ENCODE measurements around the gene MARK3.

Gene MARK3

DNA sequence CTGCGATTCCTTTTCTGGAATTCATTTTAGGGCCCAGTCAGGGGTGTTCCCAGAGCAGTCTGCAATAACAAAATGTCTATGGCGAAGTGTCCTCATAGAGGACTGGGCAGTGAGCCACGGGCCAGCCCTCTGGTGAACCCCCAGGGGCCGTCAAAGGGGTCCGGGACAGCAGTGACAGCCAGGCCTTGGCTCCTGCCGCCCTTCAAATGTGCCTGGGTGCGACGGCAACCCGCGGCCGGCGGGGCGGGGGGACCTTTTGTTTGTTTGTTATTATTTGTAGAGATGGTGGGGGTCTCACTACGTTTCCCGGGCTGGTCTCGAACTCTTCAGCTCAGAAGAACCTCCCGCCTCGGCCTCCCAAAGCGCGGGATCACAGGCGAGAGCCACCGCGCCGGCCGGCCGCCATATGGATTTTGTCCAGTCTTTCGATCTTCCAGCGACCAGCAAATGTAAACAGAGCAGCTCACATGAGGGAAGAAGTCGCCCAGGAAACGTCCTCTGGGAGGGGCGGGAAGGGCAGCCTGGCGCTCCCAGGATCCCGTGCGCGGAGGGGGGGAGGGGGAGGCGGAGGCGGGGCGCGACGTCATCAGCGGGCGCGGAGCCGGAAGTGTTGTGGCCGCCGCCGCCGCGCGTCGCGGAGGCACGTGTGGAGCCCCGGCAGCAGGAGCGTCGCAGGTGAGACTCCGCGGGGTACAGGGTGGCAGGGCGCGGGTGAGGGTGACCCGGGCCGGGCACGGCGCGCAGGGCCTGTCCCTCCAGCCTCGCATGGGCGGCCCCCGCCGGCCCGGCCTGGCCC, 143.6 kb downstream of the MARK3 start, which contains the start of gene TRMT61A:
TRMT61A (plus strand) TSS at position 610 of the 796 bp plus-strand sequence. CDS start 783 bp downstream, outside the sequence.
- DNase-seq = peak; percentile 80

DNA sequence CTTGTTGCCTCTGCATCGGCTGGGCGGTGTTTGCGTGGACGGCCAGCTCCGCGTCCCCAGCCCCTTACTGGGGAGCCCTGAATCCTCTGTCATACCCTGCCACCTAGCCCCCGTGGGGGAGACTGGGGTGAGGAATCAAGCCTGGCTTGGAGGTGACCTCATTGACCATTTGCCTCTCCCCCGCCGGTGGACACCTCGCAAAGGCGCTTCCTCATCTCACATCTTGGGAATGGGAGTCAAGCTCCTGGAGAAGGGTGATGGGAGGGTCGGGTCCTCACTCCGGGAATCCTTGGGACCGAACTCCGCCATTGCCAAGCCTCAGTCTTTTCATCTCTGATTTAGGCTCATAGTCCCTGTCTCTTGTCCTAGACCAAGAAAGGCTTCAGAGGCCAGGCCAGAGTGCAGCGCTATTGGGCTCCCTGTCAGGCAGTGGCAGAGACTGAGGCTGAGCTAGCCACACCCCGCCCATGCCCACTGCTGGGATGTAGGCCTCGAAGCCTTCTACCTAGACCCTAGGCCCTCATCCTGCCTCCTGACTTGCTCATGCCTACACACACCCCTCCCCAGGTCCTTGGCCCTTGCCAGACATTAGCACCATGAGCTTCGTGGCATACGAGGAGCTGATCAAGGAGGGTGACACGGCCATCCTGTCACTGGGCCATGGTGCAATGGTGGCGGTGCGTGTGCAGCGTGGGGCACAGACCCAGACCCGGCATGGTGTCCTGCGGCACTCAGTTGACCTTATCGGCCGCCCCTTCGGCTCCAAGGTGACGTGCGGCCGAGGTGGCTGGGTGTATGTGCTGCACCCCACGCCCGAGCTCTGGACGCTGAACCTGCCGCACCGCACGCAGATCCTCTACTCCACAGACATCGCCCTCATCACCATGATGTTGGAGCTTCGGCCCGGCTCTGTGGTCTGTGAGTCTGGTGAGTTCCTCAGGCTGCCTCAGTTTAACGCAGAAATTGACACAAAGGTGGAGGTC, 144.5 kb downstream of the MARK3 start:
- DNase-seq = no peak

DNA sequence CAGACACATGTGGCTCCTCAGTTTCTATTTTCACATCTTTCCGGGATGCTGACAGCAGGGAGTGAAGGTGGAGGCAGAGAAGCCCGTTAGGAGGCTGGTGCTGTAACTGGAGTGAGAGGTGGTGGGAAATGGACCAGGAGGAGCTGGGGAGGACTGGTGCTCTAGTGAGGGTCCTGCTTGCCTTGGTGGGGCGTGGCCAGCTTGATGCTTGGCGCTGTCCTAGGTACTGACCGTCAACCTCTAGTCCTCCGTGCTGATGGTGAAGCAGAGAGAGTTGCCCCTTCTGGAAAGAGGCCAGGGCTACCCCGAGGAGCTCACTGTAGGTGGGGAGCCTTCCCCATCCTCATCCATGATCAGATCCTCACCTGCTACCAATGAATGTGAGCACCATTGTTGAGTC, 145.2 kb downstream of the MARK3 start:
- no peak for DNase-seq

DNA sequence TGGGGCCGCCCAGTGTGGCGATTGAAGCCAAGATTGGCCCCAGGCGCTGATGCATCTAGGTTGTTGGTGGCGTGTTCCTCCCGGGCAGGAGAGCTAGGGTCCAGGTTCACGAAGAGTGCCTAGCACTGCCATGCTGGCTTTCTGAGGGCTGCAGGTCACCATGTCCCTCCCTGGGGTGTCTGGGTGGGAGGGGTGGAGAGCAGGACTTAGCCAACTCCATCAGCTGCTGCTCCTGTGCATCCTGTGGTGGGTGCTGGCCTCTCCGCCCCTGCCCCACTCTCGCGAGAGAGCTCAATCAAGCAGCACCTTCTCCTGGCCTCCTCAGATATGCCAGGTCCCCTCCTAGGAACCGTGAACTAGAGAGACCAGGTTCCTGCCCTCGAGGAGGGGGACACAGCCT, 145.6 kb downstream of the MARK3 start:
- DNase-seq = no peak

DNA sequence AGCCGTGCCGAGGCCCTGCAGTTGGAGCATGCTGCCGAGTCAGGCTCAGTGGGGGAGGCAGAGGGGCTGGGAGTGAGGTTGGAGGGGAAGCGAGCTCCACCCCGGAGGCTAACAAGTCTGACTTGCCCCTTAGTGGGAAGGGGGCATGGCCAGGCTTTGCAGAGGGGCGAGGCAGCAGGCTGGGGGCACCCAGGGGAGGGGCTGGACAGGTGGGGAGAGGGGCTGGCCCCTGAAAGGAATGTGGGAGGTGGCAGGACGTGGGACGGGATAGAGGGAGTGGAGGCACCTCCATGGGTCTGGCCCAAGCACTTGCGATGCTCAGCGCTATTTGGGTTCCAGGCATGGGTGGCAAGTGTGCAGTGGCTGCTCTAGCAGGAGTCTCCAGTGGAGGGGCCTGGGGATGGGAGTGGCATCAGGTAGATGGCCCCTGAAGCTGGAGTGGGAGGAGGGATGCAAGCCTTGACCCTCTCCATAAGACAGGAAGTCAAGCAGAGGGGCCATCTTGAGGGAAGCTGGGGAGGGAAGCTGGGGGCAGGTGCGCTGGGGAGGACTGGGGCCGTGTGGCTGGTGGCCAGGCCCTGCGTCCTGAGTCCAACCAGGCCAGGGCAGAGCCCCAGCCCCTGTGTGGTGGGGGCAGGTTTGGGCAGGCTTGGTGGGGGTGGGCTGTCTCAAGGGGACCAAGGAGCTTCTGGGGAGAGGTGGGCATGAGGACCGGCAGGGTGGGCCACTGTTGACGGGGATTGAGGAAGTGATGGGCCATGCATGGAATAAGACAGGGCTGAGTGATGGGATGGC, 146.4 kb downstream of the MARK3 start:
- DNase-seq = no peak

DNA sequence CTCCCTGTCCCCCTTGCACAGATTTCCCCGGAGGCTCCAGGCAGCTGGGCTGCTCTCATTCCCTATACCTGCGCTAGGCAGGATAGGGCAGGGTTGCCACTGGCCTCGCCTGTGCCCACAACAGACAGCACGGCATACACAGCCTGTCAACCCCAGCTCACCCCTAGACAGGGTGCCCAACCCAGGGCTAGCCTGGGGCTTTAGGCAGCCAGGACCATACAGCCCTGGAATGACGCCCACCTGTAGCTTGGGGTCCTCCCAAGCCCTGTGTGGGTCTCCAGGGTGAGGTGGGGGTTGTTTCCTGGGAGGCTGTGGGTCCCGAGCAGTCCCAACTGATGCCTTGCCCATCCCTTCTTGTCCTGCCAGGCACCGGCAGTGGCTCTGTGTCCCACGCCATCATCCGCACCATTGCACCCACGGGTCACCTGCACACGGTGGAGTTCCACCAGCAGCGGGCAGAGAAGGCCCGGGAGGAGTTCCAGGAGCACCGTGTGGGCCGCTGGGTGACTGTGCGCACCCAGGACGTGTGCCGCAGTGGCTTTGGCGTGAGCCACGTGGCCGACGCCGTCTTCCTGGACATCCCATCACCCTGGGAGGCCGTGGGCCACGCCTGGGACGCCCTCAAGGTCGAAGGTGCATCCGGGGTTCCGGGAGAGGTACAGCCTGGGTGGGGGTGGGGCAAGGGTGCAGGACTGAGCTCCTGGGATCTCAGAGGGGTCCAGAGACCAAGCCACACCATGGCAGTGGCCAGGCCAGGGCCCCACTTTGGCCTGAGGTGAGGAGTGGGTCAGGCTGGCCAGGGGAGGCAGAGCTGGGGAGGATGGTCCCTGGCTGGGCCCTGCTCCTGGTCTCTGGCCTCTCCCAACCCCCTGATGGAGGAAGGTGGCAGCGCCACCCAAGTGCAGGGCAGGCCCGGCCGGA, 147.3 kb downstream of the MARK3 start:
- no peak for DNase-seq

DNA sequence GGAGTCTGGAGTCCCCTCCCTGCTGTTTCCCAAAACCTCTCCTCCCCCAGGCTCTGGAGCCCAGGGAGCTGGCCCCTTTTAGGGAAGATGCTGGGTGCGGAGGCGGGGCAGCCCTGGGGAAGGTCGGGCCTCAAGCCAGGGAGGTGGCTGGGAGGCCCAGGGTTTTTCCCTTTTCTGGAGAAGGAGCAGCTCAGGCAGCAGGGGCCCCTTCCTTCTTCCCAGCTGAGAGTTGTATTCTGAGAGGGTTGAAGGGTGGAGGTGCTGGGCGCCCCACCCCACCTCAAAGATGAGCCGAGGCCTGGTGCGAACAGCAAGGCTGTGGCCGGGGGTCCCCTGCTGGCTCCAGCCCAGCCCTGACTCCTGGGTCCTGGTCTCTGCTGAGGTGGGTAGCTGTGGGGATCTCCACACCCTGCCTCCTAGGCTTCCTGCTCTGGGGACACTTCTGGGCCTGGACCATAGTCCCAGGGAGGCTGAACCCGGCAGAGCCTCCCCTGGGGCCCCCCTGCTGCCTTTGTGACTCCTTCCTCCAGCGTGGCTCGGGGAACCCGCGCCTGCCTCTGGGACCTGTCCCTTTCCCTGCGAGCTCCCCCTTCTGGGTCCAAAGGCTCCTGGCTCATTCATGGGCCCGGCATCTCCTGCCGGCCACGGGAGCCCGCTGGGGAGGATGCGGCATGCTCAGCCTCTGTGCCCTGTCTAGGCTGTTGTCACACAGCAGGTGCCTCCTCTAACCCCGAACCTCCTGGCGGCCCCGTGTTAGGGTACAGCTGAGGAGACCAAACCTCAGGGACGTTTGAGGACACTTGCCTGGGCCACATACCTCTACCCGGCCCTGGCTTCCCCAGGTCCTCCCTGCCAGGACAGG, 148.2 kb downstream of the MARK3 start:
- no peak for DNase-seq

DNA sequence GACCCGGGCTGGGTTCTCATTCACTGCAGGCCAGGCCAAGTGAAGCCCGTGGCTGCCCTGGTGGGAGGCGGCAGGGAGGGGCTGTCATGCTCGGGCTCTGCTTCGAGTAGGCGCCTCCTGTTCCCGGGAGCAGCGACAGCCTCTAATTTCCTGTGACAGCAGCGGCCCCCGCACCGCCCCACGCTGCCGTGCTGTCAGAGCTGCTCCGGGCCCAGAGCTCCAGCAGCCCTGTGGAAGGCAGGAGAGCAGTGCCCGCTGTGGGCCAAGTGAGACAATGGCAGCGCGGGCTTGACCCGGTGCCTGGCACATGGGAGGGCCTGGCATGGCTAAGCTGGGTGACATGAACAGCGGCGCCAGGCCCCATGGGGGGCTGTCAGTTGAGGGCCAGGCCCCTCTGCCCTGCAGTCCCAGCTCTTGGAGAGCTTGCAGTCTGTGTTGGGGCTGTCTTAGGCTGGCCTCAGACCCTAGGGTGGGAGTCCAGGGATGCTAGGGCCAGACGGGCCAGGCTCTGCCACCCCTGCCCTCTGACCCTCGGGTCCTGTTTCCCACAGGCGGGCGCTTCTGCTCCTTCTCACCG, 148.9 kb downstream of the MARK3 start:
- no peak for DNase-seq

DNA sequence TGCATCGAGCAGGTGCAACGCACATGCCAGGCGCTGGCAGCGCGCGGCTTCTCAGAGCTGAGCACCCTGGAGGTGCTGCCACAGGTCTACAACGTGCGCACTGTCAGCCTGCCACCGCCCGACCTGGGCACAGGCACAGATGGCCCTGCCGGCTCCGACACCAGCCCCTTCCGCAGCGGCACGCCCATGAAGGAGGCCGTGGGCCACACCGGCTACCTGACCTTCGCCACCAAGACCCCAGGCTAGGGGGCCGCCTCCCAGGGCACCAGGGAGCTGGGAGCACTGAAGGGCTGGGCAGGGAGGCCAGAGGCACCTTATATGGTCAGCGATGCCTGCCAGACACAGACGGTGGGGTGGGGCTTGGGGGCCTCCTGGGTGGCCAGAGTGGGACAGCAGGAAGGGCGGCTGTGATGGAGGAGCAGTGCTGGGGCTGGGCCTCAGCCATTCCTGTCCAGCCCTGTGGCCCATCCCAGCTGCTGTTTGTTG, 149.4 kb downstream of the MARK3 start:
- no peak for DNase-seq

DNA sequence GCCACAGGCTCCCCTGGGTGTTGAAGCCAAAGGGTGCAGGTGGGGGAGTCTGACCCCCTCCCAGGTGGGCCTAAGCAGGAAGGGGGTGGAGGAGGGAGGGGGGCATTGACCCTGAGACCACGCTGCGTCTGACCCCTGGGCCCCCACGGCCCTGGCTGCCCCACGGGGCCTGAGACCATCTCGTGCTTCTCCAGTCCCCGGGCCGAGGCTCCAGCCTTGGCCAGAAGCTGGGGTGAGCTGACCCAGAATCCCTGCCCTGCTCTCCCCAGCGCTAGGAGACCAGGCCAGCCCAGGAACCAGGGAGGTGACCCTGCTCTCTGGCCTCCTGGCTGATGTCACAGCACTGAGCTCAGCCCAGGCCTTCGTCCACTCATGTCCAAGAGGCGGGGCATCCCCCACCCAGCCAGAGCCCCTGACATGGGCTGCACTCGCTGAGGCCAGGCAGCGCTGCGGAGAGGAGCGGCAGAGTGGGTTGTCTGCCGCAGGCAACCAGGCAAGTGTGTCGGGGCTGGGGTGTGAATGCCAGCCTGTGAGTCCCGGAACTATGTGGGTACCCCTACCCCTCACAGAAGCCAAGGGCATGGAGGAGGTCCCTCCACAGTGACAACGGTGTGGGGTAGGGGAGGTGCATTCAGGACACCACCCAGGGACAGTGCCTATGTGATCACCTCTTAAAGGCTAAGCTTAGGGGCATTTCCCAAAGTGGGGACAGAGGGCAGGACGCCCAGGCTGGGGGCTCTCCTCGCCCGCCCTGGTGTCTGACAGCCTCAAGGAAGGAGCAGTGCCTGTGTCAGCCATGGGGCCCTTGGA, 150.1 kb downstream of the MARK3 start:
- DNase-seq = no peak

DNA sequence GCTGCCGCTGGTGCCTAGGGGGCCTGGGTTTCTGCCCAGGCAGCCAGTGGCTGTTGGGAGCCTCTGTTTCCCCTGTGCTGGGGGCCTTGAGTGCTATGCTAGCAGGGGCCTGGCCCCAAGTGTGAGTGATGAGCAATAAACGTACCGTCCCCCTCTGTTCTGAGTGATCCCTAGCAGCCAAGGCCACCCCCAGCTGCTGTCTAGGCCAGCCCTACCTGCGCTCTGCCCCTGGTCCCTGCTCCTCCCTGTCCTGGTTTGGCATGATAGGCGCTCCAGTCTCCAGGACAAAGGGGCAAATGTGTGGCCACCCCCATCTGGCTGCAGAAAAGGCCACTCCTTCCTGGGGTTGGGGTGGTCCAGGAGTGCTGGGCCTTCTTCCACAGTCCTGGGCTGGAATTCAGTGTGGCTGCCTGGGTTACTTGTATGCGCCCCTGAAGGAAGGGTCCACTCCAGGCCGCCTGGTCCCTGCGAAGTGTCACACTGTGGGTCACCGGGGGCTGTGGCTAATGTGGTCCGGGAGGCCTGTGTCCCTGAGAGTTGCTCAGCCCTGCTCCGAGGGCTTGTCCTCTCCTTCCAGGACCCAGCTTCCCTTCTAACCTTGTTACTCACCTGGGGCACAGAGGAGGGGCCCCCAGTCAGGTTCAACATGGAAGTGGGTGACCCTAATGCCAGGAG, 150.8 kb downstream of the MARK3 start:
- DNase-seq = no peak

DNA sequence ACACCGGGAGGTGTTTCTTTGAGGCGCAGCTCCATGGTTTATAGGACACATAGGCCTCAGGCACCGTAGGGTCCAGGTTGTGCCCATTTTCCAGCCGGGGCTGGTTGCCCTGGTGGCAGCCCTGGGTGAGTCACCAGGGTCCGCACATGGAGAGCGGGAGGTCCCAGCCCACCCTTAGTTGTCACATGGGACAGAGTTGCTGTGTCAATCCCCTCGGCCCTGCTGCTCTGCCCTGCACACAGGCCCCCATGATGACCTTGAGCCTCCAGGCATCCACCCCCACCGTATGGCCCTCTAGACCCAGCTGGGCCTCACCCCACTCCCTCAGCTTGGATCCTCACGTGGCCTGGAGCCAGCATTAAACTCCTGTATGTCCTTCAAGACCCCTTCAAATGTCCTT, 151.5 kb downstream of the MARK3 start:
- no peak for DNase-seq

DNA sequence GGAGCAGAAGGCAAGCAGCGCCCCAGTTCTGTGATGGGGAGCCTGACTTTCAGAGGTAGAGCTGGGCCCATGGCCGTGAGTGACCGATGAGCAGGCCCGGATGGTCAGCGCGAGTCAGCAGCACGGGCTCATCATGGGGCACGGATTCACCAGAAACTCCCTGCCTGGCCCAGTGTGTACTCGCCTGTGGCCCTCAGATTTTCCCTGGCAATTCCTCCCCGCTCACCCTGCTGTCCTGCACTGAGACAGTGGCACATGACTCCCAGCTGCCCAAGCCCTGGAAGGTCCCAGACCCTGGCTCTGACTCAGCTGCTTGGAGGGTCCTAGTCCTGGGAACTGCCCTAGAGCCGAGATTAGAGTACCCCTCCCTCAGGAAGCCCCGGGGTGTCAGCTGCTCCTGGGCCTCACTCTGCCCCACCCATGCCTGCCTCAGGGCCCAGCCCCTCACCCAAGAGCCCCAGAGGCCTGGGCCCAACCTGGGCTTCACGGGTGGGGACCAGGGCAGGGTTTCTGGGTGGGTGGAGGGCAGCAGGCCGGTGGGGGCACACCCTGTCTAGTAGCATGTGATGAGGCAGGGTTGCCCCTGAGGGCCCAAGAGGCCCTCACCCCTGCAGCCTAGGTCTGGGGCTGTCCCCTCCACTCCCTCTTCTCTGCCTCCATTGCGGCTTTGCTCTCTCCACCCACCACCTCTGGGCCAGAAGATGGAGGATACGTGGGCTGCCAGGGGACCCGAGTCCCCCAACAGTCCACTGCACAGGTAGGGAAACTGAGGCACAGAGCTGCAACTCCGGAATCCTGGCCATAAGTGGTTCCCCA, 152.2 kb downstream of the MARK3 start:
- DNase-seq = no peak

DNA sequence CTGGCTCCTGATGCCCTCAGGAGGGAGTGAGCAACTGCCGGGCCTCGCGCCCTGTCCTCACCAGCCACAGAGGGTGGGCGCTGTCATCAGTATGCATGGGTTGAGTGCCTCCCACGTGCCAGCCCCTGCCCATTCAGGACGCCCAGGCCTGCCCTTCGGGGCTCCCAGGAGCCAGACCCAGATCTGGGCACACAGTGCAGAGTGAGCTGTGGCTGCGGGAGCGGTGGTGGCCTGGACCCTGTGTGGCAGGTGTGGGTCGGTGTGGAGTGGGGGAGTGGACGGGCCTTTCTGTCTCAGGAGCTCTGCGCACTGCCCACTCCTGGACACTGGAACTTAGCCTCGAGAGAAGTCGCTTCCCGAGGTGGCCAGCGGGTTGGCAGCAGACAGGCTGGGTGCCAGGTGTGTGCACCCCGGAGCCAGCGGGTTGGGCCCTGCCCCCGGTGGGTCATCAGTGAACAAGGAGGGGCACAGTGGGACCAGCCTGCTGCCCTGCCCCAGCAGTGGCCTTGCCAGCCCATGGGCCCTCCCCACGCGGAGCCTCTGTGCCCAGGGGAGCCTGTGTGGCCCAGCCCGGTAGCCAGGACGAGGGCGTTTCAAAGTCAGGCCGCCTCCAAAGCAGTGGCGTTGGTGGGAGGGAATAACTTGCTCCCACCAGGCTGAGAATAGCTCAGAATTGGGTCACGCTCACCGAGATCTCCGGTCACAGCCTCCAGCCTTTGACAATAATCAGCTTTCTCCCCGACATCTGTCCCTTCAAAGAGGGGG, 153.3 kb downstream of the MARK3 start:
- DNase-seq = no peak

DNA sequence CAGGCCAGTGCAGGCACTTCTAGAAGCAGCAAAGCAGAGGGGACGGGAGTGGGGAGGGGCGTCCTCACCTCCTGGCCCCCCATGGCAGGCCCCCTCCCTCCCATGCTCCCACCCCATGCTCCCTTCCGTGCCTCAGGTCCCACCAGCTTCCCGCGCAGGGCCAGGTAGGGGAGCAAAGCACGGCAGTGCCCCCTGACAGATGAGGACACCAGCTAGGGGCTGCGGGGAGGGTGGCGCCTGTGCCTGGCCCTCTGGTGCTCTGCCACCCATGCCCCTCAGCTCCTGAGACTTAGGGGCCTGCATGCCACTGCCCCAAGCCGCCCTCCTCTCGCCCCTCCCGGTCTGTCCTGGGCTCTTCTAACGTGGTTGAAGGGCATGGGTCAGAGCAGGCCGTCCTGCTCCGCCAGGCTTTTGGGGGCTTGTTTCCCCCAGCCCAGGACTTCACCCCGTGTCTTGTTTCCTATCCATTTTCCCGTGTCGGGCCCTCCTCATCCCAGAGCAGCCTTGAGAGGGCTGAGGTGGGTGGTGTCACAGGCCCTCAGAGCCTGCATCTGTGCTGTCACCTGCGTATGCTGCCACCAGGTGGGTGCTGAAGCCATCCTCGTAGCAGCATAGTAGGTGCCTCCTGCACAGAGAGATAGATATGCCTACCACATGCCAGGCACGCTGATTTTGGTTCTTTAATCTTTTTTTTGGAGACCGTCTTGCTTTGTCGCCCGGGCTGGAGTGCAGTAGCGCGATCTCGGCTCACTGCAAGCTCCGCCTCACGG, 154.0 kb downstream of the MARK3 start:
- no peak for DNase-seq
